Measurements from ENCODE around the gene TINAG.

The TINAG gene, protein sequence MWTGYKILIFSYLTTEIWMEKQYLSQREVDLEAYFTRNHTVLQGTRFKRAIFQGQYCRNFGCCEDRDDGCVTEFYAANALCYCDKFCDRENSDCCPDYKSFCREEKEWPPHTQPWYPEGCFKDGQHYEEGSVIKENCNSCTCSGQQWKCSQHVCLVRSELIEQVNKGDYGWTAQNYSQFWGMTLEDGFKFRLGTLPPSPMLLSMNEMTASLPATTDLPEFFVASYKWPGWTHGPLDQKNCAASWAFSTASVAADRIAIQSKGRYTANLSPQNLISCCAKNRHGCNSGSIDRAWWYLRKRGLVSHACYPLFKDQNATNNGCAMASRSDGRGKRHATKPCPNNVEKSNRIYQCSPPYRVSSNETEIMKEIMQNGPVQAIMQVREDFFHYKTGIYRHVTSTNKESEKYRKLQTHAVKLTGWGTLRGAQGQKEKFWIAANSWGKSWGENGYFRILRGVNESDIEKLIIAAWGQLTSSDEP

DNA sequence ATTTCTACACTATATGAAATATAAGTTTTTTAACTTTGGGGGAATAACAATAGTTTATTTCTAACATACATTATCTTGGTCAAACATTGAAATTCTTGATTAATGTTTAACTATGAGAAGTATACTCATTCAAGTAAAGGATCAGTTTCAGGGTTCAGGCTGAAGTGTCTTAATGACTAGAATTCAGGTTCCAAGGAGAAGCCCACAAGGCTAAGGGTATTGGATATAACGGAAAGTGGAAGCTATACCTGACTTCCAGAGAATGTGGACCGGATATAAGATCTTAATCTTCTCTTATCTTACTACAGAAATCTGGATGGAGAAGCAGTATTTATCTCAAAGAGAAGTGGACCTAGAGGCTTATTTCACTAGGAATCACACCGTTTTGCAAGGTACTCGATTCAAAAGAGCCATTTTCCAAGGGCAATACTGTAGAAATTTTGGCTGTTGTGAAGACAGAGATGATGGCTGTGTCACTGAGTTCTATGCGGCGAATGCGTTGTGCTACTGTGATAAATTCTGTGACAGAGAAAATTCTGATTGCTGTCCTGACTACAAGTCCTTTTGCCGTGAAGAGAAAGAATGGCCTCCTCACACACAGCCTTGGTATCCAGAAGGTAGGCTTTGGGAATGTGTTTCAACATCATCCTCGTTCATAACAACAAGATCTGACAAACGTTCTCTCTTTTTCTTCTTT, at the start of gene TINAG:
Gene TINAG, plus strand, starts transcription at position 153 of the 697 bp plus-strand sequence. Its CDS starts 110 bp downstream, at position 263.
- no peak for DNase-seq

DNA sequence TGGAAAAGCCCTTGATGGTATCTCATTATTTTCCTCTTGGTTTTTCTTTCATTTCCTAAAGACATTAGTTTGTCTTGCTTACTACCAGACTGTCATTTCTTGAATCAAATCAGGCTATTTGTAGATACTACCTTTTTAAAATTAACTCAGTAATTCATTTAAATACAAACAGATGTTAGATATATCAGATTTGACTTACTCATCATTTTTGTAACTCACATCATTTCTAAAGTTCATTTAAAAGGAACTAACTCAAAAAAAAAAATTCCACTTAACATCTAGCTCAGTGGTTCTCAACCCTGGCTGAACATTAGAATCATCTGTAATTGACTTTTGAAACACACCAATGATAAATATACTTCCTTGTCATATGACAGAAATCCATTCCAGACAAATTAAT, 48.2 kb upstream of the TINAG start:
- no peak for DNase-seq

DNA sequence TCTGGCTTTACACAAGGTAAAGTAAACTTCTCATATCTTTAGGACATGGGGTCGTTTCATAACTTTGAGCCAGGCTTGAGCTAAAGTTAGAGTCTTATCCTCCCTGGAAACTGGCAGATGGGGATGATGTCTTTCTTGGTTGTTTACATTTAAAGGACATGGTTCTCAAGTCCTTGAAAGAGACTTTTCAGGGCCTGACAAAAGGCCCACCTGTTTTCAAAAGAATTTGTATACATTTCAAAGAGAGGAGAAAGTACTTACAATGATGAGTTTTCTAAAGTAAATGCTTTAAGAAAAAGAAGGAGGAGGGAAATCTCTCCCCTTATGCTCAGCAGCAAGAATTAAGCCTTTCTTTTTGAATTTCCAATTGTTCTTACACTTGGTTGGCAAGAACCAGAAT, 45.7 kb upstream of the TINAG start:
- DNase-seq: no peak

DNA sequence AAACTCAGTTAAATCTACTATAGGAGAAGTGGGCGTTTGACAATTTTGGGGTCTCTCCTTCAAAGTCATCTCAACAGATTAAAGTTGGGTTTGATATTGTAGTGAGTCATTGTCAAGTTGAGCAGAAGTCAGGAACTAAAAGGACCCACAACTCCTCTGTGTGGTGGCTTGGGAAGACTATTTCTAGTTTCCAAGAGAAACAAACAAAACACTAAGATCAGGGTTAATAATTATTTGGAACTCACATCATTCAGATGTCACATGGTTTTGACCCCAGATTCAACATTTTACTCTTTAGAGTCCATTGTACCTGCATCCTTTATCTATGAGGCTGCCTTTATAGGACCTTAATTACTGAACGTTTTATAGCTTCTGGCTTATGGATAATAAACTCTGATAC, 45.3 kb upstream of the TINAG start:
- no peak for DNase-seq

DNA sequence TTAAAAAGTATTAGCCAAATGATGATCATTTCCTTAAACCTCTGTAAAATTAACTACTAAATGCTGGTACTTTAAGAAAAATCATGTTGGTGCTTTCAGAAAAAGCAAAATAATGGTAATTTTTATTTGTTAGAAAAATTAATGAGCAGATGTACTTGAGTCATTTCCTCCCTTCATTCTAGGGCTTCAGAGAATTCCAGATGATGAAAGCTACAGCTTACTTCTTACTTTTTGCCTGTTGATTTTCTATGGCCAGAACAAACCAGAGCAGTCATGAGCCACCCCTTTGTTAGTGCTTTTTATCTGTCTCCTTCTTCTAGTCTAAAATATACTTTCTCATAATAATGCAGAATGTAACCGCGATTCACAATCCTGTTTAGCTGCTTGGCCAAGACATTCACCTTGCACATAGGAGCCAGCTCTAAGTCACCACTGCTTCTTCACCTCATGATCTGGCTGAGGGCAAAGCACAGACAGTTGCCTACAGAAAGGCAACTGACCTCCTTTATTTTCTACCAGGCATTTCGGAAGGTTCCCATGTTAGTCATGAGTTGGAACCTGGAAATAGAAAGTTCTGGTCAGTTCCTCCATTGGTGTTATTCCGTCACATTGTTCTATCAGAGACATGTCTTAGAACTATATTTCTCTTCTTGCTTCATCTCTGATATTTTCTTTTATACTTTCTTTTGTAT, 43.5 kb upstream of the TINAG start:
- DNase-seq: no peak

DNA sequence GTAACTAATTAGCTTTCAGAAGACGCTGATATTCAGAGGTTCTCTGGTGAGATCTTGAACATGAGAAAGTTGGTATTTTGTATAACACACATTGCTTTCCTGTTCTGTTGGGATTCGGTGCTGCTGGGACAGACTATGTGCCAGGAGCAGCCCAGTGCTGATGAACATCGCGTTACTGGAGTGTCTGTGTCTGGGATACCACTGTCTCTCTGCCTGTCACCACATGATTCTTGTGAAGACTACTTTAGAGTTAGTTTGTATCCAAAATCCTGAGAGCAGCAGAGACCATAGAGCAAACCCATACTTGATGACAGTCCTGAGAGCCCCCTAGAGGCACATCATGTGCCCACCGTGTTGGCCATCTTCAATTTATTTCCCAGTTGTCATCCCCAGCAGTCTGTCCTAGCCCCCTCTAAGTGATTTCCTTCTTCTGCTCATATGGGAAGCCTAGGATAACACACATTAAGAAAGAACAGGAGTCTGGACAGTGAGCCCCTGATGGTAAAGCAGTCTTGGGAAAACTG, 41.8 kb upstream of the TINAG start:
- no peak for DNase-seq

DNA sequence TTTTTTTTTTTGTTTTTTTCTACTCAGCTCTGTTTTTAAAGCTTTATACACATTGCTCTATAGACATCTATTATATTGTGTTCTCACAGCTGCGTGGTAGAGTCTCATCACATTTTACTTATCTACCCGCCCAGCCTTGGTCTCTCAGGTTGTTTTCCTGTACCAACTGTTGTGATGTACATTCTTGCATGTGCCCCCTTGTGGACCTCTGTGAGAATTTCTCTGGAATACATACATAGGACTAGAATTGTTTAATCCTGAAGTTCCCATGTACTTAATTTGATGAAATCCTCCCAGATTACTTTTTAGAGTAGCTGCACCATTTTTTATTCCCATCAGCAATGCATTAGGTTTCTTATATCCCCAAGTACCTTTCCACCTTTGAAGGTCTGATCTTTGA, 40.4 kb upstream of the TINAG start:
- DNase-seq: no peak

DNA sequence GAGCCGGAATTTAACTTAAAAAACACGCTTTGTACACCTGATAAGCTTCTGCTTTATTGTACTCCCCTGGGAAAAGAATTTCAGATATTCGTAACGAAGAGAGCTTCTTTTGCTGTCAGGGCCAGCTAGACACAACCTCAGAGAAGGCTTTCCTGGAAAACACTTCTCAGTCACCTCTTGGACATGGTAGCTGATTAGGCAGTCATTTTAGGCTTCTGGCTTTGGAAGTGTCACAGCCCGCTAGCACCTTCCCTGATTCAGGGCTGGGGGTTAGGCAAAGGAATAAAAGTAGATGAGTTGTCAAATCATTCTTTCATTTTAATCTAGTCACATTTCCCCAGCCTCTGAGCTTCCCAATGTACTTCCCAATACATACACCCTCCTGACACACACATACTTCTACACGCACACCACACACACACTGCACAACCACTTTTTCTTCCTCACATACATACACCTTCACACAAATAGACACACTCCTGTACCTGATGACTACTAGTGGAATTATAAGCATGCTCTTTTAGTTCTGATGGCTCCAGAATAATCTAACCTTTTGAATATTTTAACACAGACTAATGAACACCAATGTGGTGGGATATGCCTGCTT, 34.9 kb upstream of the TINAG start:
- no peak for DNase-seq

DNA sequence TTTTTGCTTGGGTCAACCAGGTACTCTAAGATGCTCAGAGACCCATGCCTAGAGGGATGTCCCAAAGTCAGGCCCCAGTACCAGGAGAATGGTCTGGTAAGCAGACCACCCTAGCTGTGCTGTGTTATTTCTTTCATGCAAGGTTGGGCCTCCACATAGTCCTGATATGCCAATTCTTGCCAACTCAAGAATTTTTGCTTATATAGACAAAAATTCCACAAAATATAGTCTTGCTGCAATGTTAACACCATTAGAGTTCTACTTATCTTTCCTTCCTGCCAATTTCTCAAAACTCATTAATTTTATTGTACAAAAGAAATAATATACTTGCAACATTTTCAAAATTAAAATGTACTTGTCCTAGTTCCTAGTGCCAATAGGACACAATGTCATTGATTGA, 33.9 kb upstream of the TINAG start:
- DNase-seq: no peak

DNA sequence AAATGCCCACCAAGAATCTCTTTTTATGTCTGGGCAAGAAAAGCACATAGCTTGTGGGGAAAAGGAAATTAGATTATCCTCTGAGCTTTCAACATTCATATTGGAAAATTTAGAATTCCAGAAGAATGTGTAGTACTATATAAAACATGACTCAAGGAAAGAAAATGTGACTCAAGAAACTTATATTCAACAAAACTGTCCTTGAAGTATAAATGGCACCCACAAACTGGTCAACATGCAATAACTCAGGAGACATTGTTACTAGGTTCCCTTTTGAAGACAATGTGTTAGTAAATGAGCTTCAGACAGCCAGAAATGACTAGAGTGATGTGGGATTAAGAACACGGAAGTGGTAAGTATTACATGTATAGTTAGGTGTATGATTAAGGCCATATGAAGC, 26.1 kb upstream of the TINAG start:
- no peak for DNase-seq

DNA sequence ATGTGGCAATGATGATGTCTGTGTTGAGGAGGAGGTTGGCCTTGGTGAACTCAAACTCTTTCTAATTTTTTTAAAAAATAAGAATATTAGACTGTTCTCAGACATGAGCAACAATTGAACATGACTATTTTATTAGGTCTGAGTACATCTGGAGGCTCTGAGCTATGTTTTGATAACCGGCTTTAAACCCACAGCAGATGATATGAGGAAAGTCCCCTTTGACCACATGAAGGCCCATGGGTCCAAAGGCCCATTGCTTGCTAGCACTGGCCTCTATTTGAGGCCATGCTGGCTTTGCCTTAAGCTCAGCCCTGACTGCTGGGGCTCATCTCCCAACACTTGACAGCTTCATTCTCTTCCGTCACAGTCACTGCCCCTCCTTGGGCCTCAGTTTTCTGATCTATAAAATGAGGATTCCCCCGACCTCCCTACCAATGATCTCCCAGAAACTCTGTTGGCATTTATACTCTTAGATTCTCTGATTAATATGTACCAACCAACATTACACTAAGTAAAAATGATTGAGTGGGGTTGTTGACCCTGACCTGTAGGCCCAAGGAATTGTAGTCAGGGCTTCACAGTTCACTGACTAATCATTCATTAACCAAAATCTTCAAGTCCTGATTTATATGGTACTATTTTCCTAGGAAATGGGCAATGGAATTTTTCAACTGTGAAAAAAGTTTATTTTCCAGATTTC, 23.9 kb upstream of the TINAG start:
- DNase-seq: no peak

DNA sequence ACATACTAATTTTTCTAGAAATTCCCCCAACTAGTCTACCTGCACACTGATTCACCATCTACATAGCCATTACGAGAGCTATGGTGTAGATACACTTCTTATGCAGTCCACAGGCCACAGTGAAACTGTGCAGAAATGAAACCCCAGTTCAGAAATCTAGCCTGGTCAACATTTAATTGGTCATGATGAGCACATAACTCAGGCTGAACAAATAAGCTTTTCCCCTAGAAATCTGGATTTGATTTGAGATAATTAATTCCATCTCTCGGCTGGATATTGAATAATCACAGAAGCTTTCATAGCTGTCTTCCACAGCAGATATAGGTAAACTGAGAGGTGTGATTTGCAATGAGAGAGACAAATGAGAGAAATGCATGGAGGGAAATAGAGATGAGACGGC, 22.6 kb upstream of the TINAG start:
- no peak for DNase-seq

DNA sequence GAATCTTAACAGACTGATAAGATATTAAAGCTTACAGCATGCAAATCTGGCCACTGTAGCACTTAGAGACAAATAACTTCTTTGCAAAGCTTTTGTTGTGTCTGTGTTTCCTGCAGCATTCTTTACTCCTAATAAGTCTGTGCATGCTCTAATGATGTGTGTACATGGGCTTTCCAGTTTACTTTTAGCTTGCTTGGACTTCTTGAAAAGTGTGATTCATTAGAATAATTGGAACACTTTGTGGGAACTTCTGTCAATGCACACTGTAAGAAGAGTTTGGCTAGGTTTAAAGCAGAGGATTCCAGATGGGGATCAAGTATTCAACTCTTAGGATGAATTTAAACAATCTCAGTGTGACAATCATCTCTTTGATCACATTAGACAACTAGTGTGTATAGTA, 22.1 kb upstream of the TINAG start:
- no peak for DNase-seq

DNA sequence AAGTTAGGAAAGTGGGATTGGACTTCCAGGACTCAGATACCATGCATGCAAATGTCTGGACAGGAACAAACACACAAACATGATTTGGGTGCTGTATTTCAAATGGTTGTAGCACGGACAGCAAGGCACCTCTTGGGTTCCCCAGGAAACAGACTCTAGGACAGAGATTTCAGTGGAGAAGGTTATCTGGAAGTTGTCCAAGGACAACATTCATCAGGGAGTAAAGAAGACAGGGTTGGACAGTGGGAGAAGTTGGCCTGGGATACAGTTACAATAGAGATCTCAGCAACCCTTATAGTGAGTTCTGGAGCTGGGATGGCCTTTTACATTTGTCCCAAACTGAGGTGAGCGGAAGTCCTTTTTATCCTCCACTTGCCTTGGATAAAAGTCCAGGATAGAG, 19.8 kb upstream of the TINAG start:
- no peak for DNase-seq

DNA sequence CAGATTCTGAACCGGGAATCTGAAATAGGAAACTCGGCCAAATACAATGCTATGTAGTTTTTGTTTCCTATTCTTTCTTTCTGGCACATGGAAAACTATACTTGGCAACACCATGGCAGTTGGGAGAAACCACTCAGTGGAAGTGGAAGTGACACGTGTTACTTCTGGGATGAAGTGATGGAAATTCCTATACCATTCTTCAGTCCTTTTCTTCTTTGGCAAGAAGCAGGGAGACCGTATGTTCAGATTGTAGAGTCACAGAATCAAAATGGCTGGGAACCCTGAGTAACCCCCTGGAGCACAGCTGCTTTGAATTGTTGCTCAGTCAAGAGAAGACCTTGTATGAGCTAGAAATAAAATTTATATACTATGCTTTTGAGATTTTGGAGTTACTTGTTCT, 18.8 kb upstream of the TINAG start:
- no peak for DNase-seq

DNA sequence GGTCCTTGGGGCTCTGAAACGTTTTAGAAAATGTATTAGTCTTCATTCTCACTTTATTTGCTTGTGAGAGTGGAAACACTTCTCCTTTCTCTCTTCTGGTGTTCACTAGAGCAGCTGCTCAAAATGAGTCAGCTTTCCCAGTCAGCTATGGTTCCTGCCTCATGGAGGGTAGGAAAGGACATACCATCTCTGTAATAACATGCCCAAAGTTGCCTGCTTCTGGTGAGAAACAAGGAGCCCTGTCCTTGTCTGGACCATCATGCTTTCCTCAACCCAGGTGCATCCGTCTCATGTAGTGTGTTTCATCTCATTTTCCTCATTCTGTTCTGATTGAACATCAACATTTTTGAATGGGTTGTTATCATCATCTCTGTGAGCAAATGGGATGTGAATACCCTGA, 17.1 kb upstream of the TINAG start:
- no peak for DNase-seq

DNA sequence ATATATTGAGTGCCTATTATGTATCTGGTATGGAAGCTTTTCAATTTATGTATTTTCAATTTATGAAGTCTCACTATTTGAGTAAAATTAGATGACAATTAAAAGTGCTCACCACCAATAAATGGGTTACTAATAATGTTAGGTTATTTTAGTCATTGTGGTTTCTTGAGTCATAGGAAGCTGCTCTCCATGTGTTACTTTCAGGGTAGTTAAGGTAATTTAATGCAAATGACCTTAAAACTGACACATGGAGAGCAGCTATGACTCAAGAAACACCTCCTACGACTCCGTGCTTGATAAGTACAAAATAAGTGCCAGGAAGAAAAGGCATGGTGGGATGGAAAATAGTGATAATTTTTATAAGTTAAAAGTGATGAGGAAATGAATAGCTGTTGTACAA, 16.5 kb upstream of the TINAG start:
- DNase-seq: no peak

DNA sequence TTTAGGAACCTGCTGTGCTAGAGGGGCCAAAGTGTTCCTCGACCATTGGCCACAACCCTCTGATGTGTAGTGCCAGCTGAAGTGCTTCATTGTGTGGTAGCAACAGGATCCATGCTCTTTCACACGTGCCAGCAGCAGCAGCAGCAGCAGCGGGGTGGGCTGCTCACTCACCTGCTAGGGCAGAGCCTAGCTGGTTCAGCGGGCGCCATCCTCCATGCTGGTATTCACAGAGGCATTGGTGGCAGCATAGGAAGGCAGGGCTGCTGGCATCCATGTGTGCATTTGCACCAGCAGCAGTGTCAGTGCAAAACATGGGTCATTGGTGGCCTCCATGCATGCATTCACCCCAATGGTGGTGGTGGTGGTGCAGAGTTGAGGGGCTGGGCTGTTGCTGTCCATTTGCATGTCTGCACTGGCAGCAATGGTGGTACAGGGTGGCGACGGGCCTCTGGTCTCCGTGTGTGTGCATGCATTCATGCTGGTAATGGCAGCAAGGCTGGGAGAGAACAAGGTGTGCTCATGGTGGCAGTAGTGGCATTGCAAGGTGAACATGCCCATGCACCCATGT, 13.2 kb upstream of the TINAG start:
- no peak for DNase-seq

DNA sequence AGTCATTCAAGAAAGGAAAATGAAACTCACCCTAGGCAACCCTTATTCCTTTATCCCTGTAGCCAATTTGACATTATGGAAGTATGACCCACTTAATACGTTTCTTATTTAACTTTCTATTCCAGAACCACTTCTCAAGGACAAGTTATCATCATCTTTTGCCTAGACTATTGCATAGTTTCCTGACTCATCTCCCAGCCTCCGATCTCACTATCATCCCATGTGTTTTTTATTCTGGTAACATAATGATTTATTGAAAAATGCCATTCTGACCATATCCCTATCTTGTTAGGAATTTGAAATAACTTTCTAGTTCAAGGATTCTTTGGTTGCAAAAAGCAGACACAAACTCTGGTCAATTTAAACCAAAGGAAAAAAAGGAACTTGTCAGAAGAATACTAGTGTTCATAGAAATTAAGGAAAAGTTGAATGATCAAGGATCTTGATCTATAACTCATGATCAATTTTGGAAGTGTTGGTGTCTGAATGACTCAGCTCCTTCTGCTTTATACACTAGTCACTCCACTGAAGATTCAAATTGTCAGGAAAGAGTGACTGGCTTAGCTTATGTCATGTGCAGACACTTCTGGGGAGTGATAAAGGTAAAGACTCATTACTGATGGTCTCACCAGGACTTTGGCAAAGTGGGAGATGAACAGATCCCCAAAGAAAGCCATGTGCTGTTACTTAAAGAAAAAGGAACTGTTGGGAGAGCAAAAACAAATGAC, 8.5 kb upstream of the TINAG start:
- no peak for DNase-seq

DNA sequence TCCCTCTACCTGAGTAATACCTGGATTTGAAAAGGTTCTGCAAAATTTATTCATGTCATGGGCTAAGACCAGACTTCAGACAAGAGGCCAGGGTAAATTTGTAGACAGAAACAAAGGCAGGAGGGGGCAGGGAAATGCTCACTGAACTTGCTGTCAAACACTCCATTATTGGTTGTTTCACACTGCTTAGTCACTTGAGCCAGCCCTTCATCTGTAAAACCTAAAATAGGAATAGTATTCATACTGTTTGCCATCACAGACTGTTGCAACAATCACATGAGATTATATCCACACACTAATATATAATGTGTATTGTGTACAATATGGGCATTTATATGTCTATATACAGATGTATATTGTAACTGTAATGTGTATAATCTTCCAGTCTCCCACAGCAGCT, 6.5 kb upstream of the TINAG start:
- DNase-seq: no peak

DNA sequence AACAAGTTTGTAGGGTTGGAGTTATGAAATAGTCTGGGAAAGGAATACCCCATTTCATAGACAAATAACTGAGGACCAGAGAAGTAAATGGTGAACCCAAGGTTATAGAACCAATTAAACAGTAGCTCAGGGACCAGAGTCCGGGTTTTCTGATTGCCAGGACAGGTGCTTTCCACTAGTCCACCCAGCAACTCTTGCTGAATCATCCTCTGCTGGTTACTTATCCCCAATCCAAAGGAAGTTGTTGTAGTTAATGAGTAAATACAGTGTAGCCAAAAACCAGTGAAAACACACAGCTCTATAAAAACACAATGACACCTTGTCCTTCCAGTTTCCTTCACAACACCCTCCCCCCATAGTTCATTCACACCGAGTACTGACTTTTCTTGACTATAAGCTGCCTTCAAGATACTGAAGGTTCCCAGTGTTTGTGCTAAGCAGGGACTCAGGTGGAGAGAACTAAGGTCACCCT, 766 bp upstream of the TINAG start:
- DNase-seq: no peak

DNA sequence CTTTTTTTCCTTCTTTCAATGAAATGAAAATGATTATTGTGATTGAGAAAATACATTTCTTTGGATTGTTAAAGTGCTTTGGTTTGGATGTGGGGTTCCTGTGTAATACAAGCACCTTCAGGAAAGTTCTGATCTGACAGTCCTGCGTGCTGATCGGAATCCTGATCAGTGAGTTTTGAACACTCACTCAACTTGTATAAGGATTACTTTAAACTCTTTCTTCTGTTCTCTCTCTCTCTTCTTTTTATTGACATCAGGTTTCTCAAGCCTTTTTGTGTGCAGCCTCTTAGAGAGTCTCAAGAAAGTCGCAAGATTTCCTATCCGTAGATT, 710 bp downstream of the TINAG start:
- DNase-seq: no peak

Measured in NCI-H524 treated with DMSO at 0.1 percent for 48 hours (cell line).